AG04450 (cell line): ENCODE measurements around the gene TMEM175. TPM values are rescaled to one million over a fixed set of nuclear protein-coding genes. Genes with fewer than 3 reads are reported as not detected.
"Not testable (repeated sequence)": the region's sequence is repeated elsewhere in the genome, so short reads cannot be mapped to it uniquely, and the experiment has no call there.

Experiments used
- CTCF ChIA-PET: fragments of 300-600, 350-600 bp; formaldehyde crosslinking; extraction: SDS; loops from one replicate; lab custom pipeline; 2022; ENCODE audit warnings: antibody characterized with exemption, inconsistent platforms; lab: Charles Lee
- POLR2A ChIA-PET: fragments of 350-600 bp; formaldehyde crosslinking; extraction: SDS; loops from one replicate; lab custom pipeline; 2021; ENCODE audit warnings: antibody characterized with exemption, inconsistent platforms; lab: Yijun Ruan, JAX
- DNase-seq: peaks from one replicate; pipeline ENCODE4 v3.0.0-alpha.2; 2011; ENCODE audit warnings: low read depth, low spot score
- H3K27ac ChIP-seq: one replicate; pipeline ENCODE4 v1.5.1; 2012; ENCODE audit warnings: low read depth, low read length, control low read depth
- H3K27me3 ChIP-seq: one replicate; pipeline ENCODE4 v1.6.0; 2012; ENCODE audit warnings: low read length; ENCODE audit not compliant: control insufficient read depth, insufficient read depth
- H3K4me3 ChIP-seq: 2 replicates; pipeline ENCODE4 v1.5.1; 2011; ENCODE audit warnings: mild to moderate bottlenecking, low read depth, low read length, control low read depth
- H3K9me3 ChIP-seq: 2 replicates; pipeline ENCODE4 v1.5.1; 2012; ENCODE audit warnings: low read length; ENCODE audit not compliant: control insufficient read depth, insufficient read depth
- CTCF ChIP-seq: IDR thresholded peaks from 2 replicates; pipeline ENCODE4 v1.5.1; 2011; ENCODE audit warnings: low read depth, low read length, control low read depth, inconsistent platforms
- polyA plus RNA-seq: library from polyadenylated mRNA; depleted of rRNA; stranded (reverse); fragments of >200 nt; gene quantifications from 2 replicates; pipeline ENCODE4 v1.2.3, GENCODE V29; 2011

Gene TMEM175
- polyA plus RNA-seq, 1 experiment: 27.9 TPM

- ChIA-PET POLR2A (interaction anchor here (1.4 kb wide), 3 partner anchors 41 to 150 kb away, joined by 3 to 4 read pairs (median 3); partner anchors contain the start of gene DGKQ), CTCF (no interaction called here)
- Histone ChIP-seq H3K4me3 (peak overlapping the region; percentile 94), H3K27me3 (no peaks in the 10 kb centered on the region), H3K27ac (peak overlapping the region; percentile 57), H3K9me3 (no peaks in the 10 kb centered on the region; the same call in 1 of the 2 replicates)
- DNase-seq: no peak
- TF ChIP-seq CTCF: no peak
Measured at GRCh38 chr4:931194-931959, 883 bp upstream of the TMEM175 start.

- CTCF ChIA-PET: no interaction called here
Measured at GRCh38 chr4:932713-933070, 432 bp downstream of the TMEM175 start.

GRCh38 chr4:939508-939907, 7.2 kb downstream of the TMEM175 start:
- CTCF ChIA-PET, POLR2A ChIA-PET, H3K27me3 ChIP-seq, H3K4me3 ChIP-seq, H3K27ac ChIP-seq, DNase-seq, H3K9me3 ChIP-seq: not testable (repeated sequence)

More at GRCh38 chr4:932713-933070, 432 bp downstream of the TMEM175 start:
- POLR2A ChIA-PET: interaction anchor here (1.4 kb wide), 2 partner anchors 40 to 46 kb away, joined by 3 read pairs; partner anchors contain the start of gene DGKQ
- 0 out of 2 replicates have a peak, but pooled peaks have one; percentile 16 for TF ChIP-seq CTCF
- Histone ChIP-seq H3K9me3 (no peaks in the 10 kb centered on the region; the same call in 1 of the 2 replicates), H3K27ac (peak overlapping the region; percentile 47), H3K27me3 (no peaks in the 10 kb centered on the region), H3K4me3 (peak overlapping the region; percentile 94)
- no peak for DNase-seq

GRCh38 chr4:945274-946102, 13.2 kb downstream of the TMEM175 start:
- TF ChIP-seq CTCF: no peak
- ChIA-PET CTCF (no interaction called here), POLR2A (no interaction called here)
- Histone ChIP-seq H3K27ac (peak overlapping the region; percentile 2), H3K9me3 (no peaks in the 10 kb centered on the region; the same call in 1 of the 2 replicates), H3K4me3 (peak overlapping the region; percentile 20; the same call in 1 of the 2 replicates), H3K27me3 (no peaks in the 10 kb centered on the region)
- DNase-seq: no peak

- ChIA-PET POLR2A (no interaction called here), CTCF (no interaction called here)
- no peak overlapping the region for H3K27ac ChIP-seq
- H3K9me3 ChIP-seq: no peaks in the 10 kb centered on the region; the same call in 1 of the 2 replicates
- no peak overlapping the region for H3K4me3 ChIP-seq
- no peak for TF ChIP-seq CTCF
- no peak for DNase-seq
- no peaks in the 10 kb centered on the region for H3K27me3 ChIP-seq
Measured at GRCh38 chr4:946103-946450, 13.8 kb downstream of the TMEM175 start.
